Central memory CD8-positive, alpha-beta T cell (primary cell): ENCODE results near the gene ARHGDIG.
"Not testable (repeated sequence)": the region's sequence is repeated elsewhere in the genome, so short reads cannot be mapped to it uniquely, and the experiment has no call there.

Source experiments
- ATAC-seq: fragments of 150-1000 bp; cut with Tn5 transposase; replicated peaks from 2 replicates; pipeline ENCODE4 v1.10.0; 2022; ENCODE audit warnings: mild to moderate bottlenecking, moderate FRiP score, moderate number of reproducible peaks; ENCODE audit not compliant: poor library complexity, severe bottlenecking; ENCODE audit errors: extremely low read depth
- DNase-seq, 2 donors: peaks; one replicate each; pipeline ENCODE4 v3.0.0; 2021; ENCODE audit warnings: low spot score in 2 of 2
- H3K27ac Mint-ChIP-seq: one replicate; pipeline ENCODE4 v1.8.0; 2022; ENCODE audit warnings: low read depth, mild to moderate bottlenecking, moderate library complexity, mixed read lengths
- H3K27me3 Mint-ChIP-seq: one replicate; pipeline ENCODE4 v1.8.0; 2022; ENCODE audit warnings: mixed read lengths
- H3K36me3 Mint-ChIP-seq: one replicate; pipeline ENCODE4 v1.8.0; 2022; ENCODE audit warnings: mild to moderate bottlenecking, moderate library complexity, mixed read lengths; ENCODE audit not compliant: insufficient read depth
- H3K4me1 Mint-ChIP-seq: one replicate; pipeline ENCODE4 v1.8.0; 2022; ENCODE audit warnings: mixed read lengths
- H3K4me3 Mint-ChIP-seq: one replicate; pipeline ENCODE4 v1.8.0; 2022; ENCODE audit warnings: mild to moderate bottlenecking, moderate library complexity, mixed read lengths
- H3K9me3 Mint-ChIP-seq: one replicate; pipeline ENCODE4 v1.8.0; 2022; ENCODE audit warnings: mixed read lengths

ARHGDIG gene

DNA sequence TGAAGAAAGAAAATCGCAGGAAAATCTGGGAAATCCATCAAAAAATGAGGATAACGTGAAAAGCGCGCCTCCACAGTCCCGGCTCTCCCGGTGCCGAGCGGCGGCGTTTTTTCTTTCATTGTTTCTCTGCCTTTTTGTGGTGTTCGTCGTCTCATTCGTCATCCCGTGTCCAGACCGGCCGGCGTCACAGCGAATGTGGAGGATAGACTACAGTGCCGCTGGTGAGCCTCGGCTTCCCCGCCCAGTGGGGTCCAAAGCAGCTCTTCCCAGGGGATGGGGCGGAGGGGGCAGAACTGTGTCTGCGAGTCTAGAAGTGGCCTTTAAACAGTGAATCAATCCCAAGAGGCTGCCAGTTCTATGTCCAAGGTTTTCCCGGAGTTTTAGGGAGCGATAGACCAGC lies 25.9 kb upstream of the ARHGDIG start:
- Mint-ChIP-seq H3K27me3 (no peaks in the 10 kb centered on the region), H3K4me1 (peaks cover 15% of the 10 kb centered on the region), H3K4me3 (no peak overlapping the region), H3K36me3 (peaks cover 14% of the 10 kb centered on the region), H3K27ac (no peak overlapping the region), H3K9me3 (no peaks in the 10 kb centered on the region)
- no peak for DNase-seq
- ATAC-seq = no peak

DNA sequence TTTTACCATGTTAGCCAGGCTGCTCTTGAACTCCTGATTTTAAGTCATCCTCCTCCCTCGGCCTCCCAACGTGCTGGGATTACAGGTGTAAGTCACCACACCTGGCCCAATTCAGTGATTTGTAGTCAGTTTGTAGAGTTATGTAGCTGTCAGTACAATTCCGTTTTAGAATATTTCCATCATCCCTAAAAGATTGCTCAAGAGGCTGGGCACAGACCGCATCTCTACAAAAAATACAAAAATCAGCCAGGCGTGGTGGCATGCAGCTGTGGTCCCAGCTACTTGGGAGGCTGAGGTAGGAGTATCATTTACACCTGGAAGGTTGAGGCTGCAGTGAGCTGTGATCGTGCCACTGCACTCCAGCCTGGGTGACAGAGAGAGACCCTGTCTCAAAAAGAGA lies 25.2 kb upstream of the ARHGDIG start:
- peaks cover 15% of the 10 kb centered on the region for H3K4me1 Mint-ChIP-seq
- H3K9me3 Mint-ChIP-seq = no peaks in the 10 kb centered on the region
- H3K36me3 Mint-ChIP-seq = peaks cover 14% of the 10 kb centered on the region
- ATAC-seq = no peak
- DNase-seq = no peak
- no peak overlapping the region for H3K4me3 Mint-ChIP-seq
- H3K27ac Mint-ChIP-seq = no peak overlapping the region
- H3K27me3 Mint-ChIP-seq = no peaks in the 10 kb centered on the region

DNA sequence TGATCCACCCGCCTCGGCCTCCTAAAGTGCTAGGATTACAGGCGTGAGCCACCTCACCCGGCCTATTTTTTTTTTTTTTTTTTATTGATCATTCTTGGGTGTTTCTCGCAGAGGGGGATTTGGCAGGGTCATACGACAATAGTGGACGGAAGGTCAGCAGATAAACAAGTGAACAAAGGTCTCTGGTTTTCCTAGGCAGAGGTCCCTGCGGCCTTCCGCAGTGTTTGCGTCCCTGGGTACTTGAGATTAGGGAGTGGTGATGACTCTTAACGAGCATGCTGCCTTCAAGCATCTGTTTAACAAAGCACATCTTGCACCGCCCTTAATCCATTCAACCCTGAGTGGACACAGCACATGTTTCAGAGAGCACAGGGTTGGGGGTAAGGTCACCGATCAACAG lies 22.3 kb upstream of the ARHGDIG start:
- ATAC-seq = not testable (repeated sequence)

DNA sequence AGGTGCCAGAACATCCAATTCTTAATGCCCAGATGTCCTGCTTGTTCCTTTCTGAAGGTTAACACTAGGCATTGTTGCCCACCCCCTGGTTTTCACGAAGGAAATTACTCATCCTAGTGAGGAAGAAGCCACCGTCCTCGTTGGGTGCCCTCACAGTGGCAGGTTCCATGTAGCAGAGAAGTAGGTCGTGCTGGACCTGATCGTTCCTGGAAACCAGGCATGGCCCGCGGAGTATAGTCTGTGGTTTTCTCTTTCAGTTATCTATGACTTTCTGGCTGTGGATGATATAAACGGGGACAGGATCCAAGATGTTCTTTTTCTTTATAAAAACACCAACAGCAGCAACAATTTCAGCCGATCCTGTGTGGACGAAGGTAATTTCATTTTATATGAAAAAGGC lies 21.2 kb upstream of the ARHGDIG start:
- no peak for ATAC-seq
- H3K27ac Mint-ChIP-seq = no peak overlapping the region
- no peaks in the 10 kb centered on the region for H3K9me3 Mint-ChIP-seq

More for the DNA sequence above, 22.3 kb upstream of the ARHGDIG start:
- DNase-seq, H3K9me3 Mint-ChIP-seq, H3K27me3 Mint-ChIP-seq, H3K4me1 Mint-ChIP-seq, H3K4me3 Mint-ChIP-seq, H3K27ac Mint-ChIP-seq: not testable (repeated sequence)
- H3K36me3 Mint-ChIP-seq = peaks cover 14% of the 10 kb centered on the region

DNA sequence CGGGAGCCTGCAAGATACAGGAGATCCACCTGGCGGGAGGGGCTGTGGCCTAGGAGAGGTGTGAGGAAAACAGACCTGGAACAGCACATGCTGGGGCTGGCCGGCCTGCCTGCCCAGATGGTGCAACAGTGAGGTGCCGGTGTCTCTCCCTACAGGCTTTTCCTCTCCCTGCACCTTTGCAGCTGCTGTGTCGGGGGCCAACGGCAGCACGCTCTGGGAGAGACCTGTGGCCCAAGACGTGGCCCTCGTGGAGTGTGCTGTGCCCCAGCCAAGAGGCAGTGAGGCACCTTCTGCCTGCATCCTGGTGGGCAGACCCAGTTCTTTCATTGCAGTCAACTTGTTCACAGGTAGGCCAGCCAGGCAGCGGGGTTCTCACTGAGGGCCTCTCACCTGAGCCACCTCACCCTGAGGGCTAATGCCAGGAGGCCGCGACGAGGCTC lies 20.6 kb upstream of the ARHGDIG start:
- Mint-ChIP-seq H3K4me3 (no peak overlapping the region), H3K27me3 (no peaks in the 10 kb centered on the region), H3K36me3 (peaks cover 16% of the 10 kb centered on the region), H3K9me3 (no peaks in the 10 kb centered on the region), H3K4me1 (peaks cover 6% of the 10 kb centered on the region), H3K27ac (no peak overlapping the region)
- ATAC-seq = no peak
- DNase-seq = no peak

More for the DNA sequence above, 21.2 kb upstream of the ARHGDIG start:
- no peak for DNase-seq
- Mint-ChIP-seq H3K27me3 (no peaks in the 10 kb centered on the region), H3K4me3 (no peak overlapping the region), H3K36me3 (peaks cover 16% of the 10 kb centered on the region), H3K4me1 (peaks cover 6% of the 10 kb centered on the region)

DNA sequence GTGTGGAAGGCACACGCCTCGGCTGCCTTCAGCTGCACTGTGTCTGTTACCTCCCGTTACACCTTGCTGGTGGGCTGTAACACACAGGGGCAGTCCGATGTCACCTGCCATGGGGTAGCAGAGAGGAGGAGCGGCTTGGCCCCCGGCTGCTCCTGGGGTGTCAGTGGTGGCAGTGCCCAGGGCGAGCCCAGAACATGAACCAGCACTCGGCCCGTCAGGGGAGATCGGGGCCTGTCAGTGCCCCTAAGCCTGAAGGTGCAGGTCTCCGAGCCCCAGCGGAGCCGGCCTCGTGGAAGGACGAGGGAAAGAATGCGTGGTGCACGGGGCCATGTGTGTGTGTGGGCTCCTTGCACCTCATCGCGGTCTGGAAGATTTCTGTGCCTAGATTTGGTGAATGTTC lies 20.1 kb upstream of the ARHGDIG start:
- no peak for DNase-seq
- no peak for ATAC-seq
- no peak overlapping the region for H3K4me3 Mint-ChIP-seq
- no peak overlapping the region for H3K27ac Mint-ChIP-seq
- H3K4me1 Mint-ChIP-seq = peaks cover 6% of the 10 kb centered on the region
- H3K9me3 Mint-ChIP-seq = no peaks in the 10 kb centered on the region
- no peaks in the 10 kb centered on the region for H3K27me3 Mint-ChIP-seq
- peaks cover 14% of the 10 kb centered on the region for H3K36me3 Mint-ChIP-seq

DNA sequence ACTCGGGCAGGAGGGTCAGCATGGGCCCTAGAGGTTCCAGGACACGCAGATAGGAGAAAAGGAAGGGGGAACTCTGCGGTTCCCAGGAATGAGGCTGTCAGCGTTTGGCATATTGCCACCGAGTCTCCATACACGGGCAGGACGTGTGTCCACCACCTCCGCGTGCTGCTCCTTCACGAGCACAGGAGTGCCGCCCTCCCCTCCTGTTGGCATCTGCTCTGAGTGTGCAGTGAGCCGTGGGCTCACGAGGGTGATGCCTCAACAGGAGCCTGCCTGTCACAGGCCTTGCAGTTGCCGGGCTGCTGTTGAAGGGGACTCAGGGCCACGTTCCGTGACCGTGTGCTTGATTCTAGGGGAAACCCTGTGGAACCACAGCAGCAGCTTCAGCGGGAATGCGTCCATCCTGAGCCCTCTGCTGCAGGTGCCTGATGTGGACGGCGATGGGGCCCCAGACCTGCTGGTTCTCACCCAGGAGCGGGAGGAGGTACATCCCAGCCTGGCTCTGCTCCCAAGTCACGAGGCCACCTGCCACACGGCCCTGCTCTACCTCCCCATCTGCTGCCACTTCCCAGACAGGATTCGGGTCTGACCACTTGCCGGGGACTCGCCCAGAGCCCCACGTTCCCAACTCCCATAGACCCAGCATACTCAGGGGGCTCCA lies 19.2 kb upstream of the ARHGDIG start:
- peaks cover 8% of the 10 kb centered on the region for H3K36me3 Mint-ChIP-seq
- ATAC-seq (no peak), DNase-seq (no peak)
- no peak overlapping the region for H3K4me3 Mint-ChIP-seq
- H3K4me1 Mint-ChIP-seq = peaks cover under 1% of the 10 kb centered on the region
- H3K9me3 Mint-ChIP-seq = no peaks in the 10 kb centered on the region
- H3K27me3 Mint-ChIP-seq = no peaks in the 10 kb centered on the region
- H3K27ac Mint-ChIP-seq = no peak overlapping the region

DNA sequence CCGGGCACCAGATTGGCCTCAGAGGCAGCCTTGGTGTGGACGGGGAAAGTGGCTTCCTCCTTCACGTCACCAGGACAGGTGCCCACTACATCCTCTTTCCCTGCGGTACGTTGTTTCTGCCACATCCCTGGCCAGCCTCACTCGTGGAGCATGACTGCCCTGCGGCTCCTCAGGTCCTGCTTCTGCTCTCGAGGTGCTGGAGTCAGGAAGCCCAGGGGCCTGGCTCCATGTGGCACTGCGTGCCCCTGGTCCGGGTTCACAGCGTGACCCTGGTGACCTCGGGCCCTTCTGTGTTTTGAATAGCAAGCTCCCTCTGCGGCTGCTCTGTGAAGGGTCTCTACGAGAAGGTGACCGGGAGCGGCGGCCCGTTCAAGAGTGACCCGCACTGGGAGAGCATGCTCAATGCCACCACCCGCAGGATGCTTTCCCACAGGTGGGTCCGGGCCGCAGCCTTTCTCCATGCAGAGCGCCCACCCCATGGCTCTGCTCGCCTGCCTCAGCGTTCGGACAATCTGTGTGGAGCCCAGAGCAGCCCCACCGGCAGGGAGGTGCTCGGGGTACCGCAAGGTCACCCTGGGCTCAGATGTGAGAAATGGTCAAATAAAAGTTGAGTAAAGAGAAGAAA lies 18.2 kb upstream of the ARHGDIG start:
- peaks cover 8% of the 10 kb centered on the region for H3K36me3 Mint-ChIP-seq
- ATAC-seq (no peak), DNase-seq (no peak)
- H3K27ac Mint-ChIP-seq = no peak overlapping the region
- H3K27me3 Mint-ChIP-seq = no peaks in the 10 kb centered on the region
- no peaks in the 10 kb centered on the region for H3K9me3 Mint-ChIP-seq
- no peaks in the 10 kb centered on the region for H3K4me1 Mint-ChIP-seq
- H3K4me3 Mint-ChIP-seq = no peak overlapping the region

DNA sequence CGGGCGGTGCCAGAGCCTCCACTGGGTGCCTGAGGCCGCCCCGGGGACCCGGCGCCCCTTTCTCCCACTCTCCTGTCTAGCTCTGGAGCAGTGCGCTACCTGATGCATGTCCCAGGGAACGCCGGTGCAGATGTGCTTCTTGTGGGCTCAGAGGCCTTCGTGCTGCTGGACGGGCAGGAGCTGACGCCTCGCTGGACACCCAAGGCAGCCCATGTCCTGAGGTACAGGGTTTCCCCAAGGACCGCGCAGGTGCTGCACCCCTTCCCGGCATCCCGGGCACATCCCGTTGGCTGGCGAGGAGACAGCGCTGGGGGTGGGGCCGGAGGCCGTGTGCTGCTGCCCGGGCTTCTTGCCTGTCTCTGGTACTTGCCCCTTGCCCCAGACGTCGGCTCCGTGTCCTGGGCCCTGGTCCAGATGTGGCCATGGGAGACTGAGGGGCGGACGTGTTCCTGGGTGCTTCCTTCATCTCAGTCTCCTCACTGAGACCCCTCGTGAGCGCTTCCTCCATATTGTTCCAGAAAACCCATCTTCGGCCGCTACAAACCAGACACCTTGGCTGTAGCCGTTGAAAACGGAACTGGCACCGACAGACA lies 17.1 kb upstream of the ARHGDIG start:
- no peak for DNase-seq
- H3K4me3 Mint-ChIP-seq = no peak overlapping the region
- no peaks in the 10 kb centered on the region for H3K4me1 Mint-ChIP-seq
- ATAC-seq = no peak
- H3K27me3 Mint-ChIP-seq = no peaks in the 10 kb centered on the region
- H3K36me3 Mint-ChIP-seq = peaks cover 10% of the 10 kb centered on the region
- no peaks in the 10 kb centered on the region for H3K9me3 Mint-ChIP-seq
- H3K27ac Mint-ChIP-seq = no peak overlapping the region

DNA sequence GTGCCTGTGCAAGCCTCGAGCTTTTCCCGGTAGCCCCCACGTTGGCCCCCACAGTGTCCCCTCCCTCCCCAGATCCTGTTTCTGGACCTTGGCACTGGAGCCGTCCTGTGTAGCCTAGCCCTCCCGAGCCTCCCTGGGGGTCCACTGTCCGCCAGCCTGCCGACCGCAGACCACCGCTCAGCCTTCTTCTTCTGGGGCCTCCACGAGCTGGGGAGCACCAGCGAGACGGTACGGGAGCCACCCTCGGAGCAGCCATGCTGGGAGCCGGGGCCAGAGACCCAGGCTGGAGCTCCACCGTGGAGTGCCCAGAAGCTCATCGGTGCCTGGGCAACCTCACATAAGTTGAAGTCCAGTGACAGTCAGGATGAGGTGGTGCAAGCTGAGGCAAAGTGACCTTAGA lies 16.4 kb upstream of the ARHGDIG start:
- no peak for DNase-seq
- Mint-ChIP-seq H3K27ac (no peak overlapping the region), H3K36me3 (peaks cover 11% of the 10 kb centered on the region), H3K27me3 (no peaks in the 10 kb centered on the region), H3K9me3 (no peaks in the 10 kb centered on the region), H3K4me3 (no peak overlapping the region), H3K4me1 (no peaks in the 10 kb centered on the region)
- no peak for ATAC-seq

DNA sequence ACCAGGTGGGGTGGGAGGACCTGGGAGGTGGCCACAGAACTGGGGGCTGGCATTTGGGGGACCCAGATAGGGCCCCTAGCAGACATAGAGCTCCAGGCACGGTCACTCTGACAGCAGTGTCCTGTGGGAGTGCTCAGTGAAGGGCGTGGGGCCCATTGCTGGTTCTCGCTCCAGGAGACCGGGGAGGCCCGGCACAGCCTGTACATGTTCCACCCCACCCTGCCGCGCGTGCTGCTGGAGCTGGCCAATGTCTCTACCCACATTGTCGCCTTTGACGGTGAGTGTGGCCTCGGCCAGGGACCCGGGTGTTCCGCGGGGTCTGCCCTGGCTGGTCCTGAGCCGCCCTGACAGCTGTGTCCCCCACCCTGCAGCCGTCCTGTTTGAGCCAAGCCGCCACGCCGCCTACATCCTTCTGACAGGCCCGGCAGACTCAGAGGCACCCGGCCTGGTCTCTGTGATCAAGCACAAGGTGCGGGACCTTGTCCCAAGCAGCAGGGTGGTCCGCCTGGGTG lies 15.9 kb upstream of the ARHGDIG start:
- Mint-ChIP-seq H3K9me3 (no peaks in the 10 kb centered on the region), H3K27me3 (no peaks in the 10 kb centered on the region), H3K4me3 (no peak overlapping the region), H3K4me1 (no peaks in the 10 kb centered on the region), H3K36me3 (peaks cover 10% of the 10 kb centered on the region), H3K27ac (no peak overlapping the region)
- DNase-seq = no peak
- no peak for ATAC-seq

DNA sequence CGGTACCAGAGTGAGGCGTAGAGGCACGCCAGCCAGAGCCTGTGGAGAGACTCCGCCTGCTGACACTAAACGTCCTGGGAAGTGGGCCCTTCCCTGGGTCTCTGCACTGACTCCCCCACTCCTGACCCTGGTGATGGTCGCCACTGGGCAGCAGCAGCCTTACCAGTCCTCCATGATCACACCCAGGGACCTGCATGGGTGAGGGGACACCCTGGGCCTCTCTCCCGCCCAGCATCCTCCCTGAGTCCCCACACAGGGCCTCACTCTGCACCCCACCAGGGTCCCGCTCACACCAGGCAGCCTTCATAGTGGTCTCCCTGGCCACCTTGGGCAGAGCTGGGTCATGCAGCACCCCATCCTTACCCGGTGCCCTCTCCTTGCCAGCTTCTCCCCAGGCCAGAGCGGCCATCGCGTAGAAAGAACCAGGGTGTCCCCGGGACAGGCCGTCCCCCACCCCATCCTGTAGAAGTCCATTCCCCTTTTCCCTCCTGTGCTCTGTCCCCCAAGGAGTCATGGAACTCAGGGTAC lies 15.3 kb upstream of the ARHGDIG start:
- Mint-ChIP-seq H3K4me1 (no peaks in the 10 kb centered on the region), H3K27me3 (no peaks in the 10 kb centered on the region), H3K27ac (no peak overlapping the region), H3K4me3 (no peak overlapping the region), H3K9me3 (no peaks in the 10 kb centered on the region), H3K36me3 (peaks cover 8% of the 10 kb centered on the region)
- ATAC-seq (no peak), DNase-seq (no peak)

DNA sequence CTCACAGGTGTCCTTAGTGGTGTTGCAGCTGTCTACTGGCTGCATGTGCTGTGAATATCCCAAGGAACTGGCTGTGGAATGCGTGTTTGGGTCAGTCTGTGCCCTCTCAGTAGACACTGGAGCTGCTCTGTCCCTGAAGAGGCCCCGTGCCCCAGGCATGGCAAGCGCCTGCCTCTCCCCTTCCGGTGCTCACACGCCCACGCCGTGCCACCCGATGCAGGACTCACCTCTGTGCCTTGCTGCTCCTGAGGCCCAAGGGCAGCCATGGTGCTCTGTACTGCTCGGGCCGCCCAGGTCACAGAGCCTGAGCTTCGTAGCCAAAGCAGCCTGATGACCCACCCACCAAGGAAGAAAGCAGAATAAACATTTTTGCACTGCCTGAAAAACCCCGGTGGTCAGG lies 14.7 kb upstream of the ARHGDIG start:
- H3K36me3 Mint-ChIP-seq = peaks cover 8% of the 10 kb centered on the region
- H3K4me1 Mint-ChIP-seq = no peaks in the 10 kb centered on the region
- DNase-seq (no peak), ATAC-seq (no peak)
- H3K9me3 Mint-ChIP-seq = no peaks in the 10 kb centered on the region
- H3K4me3 Mint-ChIP-seq = no peak overlapping the region
- H3K27me3 Mint-ChIP-seq = no peaks in the 10 kb centered on the region
- no peak overlapping the region for H3K27ac Mint-ChIP-seq
